Endothelial cell of umbilical vein (primary cell): ENCODE measurements around the gene PLA2G15.

Experiments used
- EZH2 ChIP-seq: IDR thresholded peaks from 2 replicates; pipeline ENCODE4 v1.6.1; 2012; ENCODE audit warnings: borderline replicate concordance, low read depth, mild to moderate bottlenecking, moderate library complexity, low read length, inconsistent platforms; ENCODE audit not compliant: severe bottlenecking
- FOS ChIP-seq: IDR thresholded peaks from 2 replicates; pipeline ENCODE4 v1.6.1; 2011; ENCODE audit warnings: mild to moderate bottlenecking, low read length, moderate library complexity, borderline replicate concordance; ENCODE audit not compliant: insufficient read depth
- JUN ChIP-seq: IDR thresholded peaks from 2 replicates; pipeline ENCODE4 v1.6.1; 2011; ENCODE audit warnings: borderline replicate concordance, low read depth; ENCODE audit not compliant: insufficient read length, insufficient read depth
- MYC ChIP-seq: IDR thresholded peaks from one replicate; pipeline ENCODE4 v1.6.1; 2011; ENCODE audit warnings: mild to moderate bottlenecking, low read depth, low read length
- POLR2A ChIP-seq: IDR thresholded peaks from 2 replicates; pipeline ENCODE4 v1.6.1; 2012; ENCODE audit warnings: low read depth, mild to moderate bottlenecking, control low read depth, low read length
- POLR2AphosphoS5 ChIP-seq: IDR thresholded peaks from 2 replicates; pipeline ENCODE4 v1.6.1; 2012; ENCODE audit warnings: low read depth, mild to moderate bottlenecking, control low read depth, low read length, moderate library complexity; ENCODE audit not compliant: insufficient read depth
- TF ChIP-seq, protein P1 (sequence below), 2 donors: IDR thresholded peaks; 1 replicate in 1 of 2; 2 replicates in 1 of 2; pipeline ENCODE4 v1.5.1; 2011; ENCODE audit warnings: low read length in 2 of 2, mild to moderate bottlenecking in 2 of 2, moderate library complexity in 2 of 2, control low read depth in 1 of 2, inconsistent platforms in 1 of 2, low read depth in 1 of 2; ENCODE audit not compliant: insufficient read depth in 1 of 2; ENCODE audit errors: extremely low read depth in 1 of 2
- TF ChIP-seq, protein P2 (sequence below): IDR thresholded peaks from 2 replicates; pipeline ENCODE4 v1.6.1; 2011; ENCODE audit not compliant: insufficient read depth, insufficient read length

DNA sequence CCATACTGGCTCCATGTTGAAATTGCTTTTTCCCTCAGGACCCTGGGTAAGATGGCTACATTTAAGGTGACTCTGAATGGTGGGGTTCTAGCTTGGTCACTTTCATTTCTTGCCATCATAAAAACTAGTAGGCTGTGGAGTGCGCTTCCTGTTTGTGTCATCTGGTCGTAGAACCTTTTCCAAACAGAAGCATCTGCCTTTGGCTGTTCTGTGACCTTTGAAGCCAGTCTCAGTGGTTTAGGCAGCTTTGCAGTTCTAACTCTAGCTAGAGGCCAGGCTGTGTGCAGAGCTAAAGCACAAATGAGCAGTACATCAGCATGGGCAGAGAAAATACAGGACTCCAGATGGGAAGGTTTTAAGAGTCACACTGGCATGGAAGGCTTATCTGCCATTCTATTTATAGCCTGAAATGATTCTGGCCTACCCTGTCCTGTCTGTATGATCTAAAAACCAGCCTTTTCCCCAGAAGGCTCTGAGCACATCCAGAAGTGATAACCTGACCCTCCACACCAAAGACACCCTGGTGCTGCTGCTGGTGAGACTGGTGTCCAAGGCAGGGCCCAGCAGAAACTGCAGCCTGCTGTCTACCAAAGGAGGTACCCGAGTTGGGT is 17.9 kb upstream of the PLA2G15 start:
- TF ChIP-seq, protein P1, sequence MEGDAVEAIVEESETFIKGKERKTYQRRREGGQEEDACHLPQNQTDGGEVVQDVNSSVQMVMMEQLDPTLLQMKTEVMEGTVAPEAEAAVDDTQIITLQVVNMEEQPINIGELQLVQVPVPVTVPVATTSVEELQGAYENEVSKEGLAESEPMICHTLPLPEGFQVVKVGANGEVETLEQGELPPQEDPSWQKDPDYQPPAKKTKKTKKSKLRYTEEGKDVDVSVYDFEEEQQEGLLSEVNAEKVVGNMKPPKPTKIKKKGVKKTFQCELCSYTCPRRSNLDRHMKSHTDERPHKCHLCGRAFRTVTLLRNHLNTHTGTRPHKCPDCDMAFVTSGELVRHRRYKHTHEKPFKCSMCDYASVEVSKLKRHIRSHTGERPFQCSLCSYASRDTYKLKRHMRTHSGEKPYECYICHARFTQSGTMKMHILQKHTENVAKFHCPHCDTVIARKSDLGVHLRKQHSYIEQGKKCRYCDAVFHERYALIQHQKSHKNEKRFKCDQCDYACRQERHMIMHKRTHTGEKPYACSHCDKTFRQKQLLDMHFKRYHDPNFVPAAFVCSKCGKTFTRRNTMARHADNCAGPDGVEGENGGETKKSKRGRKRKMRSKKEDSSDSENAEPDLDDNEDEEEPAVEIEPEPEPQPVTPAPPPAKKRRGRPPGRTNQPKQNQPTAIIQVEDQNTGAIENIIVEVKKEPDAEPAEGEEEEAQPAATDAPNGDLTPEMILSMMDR (IDR thresholded peaks at IDR 0.05; ENCODE audit: extremely low read depth in 1 of 2, insufficient read depth in 1 of 2, low read depth in 1 of 2, low read length in 2 of 2) = no peak
- TF ChIP-seq FOS (no peak), POLR2AphosphoS5 (no peak), POLR2A (no peak), JUN (no peak), EZH2 (no peak), MYC (no peak)
- TF ChIP-seq, protein P2, sequence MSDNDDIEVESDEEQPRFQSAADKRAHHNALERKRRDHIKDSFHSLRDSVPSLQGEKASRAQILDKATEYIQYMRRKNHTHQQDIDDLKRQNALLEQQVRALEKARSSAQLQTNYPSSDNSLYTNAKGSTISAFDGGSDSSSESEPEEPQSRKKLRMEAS = no peak
